Heart left ventricle (tissue), 16 donors: ENCODE measurements around the gene SYNE4. TPM values are rescaled to one million over a fixed set of nuclear protein-coding genes. Genes with fewer than 3 reads are reported as not detected.
"Not testable (repeated sequence)": the region's sequence is repeated elsewhere in the genome, so short reads cannot be mapped to it uniquely, and the experiment has no call there.

Experiments used
- ATAC-seq, 4 donors: fragments of 200-7000 bp; cut with Tn5 transposase; one replicate each; pipeline ENCODE4 v1.9.1; 2020 to 2022; ENCODE audit warnings: moderate library complexity in 4 of 4, mild to moderate bottlenecking in 3 of 4, moderate number of reproducible peaks in 1 of 4
- DNase-seq, 5 donors: peaks; one replicate each; pipeline ENCODE4 v3.0.0-alpha.2; 2020
- H3K27ac ChIP-seq, 12 donors: fragments of 200-600 bp; sonication (generic) in 4 of 12; one replicate each; pipeline versions ENCODE4 v1.5.0 to v1.8.0; 2016 to 2022; ENCODE audit warnings: mild to moderate bottlenecking in 2 of 12
- H3K27me3 ChIP-seq, 9 donors: fragments of 200-600 bp; sonication (generic) in 2 of 9; one replicate each; pipeline versions ENCODE4 v1.5.1 to v1.8.0; 2016 to 2022; ENCODE audit warnings: mild to moderate bottlenecking in 3 of 9
- H3K36me3 ChIP-seq, 9 donors: fragments of 200-600 bp; sonication (generic) in 2 of 9; one replicate each; pipeline versions ENCODE4 v1.5.0 to v1.8.0; 2018 to 2022; ENCODE audit warnings: mild to moderate bottlenecking in 2 of 9
- H3K4me1 ChIP-seq, 12 donors: fragments of 200-600 bp; sonication (generic) in 4 of 12; one replicate each; pipeline versions ENCODE4 v1.5.0 to v1.8.0; 2016 to 2022; ENCODE audit warnings: mild to moderate bottlenecking in 3 of 12
- H3K4me3 ChIP-seq, 12 donors: fragments of 200-600 bp; sonication (generic) in 4 of 12; one replicate each; pipeline versions ENCODE4 v1.5.0 to v1.8.0; 2017 to 2022; ENCODE audit warnings: mild to moderate bottlenecking in 9 of 12, moderate library complexity in 4 of 12
- H3K9me3 ChIP-seq, 12 donors: fragments of 200-600 bp; sonication (generic) in 4 of 12; one replicate each; pipeline versions ENCODE4 v1.5.0 to v1.8.0; 2016 to 2022; ENCODE audit warnings: mild to moderate bottlenecking in 1 of 12
- POLR2A ChIP-seq, 2 donors: fragments of 450-650 bp; IDR thresholded peaks; one replicate each; pipeline ENCODE4 v1.6.1; 2017; ENCODE audit warnings: antibody characterized with exemption in 2 of 2, mild to moderate bottlenecking in 2 of 2, moderate library complexity in 2 of 2
- WGBS, 4 donors: extraction: QIAGEN DNeasy Blood & Tissue Kit in 2 of 4; methylation state at CpG; one replicate each; pipeline versions ENCODE4 v1.1.5 to v1.1.7; 2013 to 2018; 5-methylcytosine and 5-hydroxymethylcytosine counted together
- intact Hi-C, 10 donors: fragments of 100-400 bp; cut with DNase I; formaldehyde crosslinking; loops; one replicate each; pipeline versions ENCODE4 v1.11.1 to v1.14.2; 2022
- polyA plus RNA-seq, 2 donors: library from polyadenylated mRNA; stranded (reverse); fragments of 200-250 nt; gene quantifications; one replicate each; pipeline ENCODE4 v1.2.3, GENCODE V29; 2013
- total RNA-seq, 9 donors: library from RNA; depleted of rRNA in 2 of 9; stranded (reverse); fragments of >200 nt in 2 of 9; fragmentation: NEBNext Ultra II Directional in 3 of 9; extraction: Animal tissue kit (Norgen Biotek cat#: 25700) in 3 of 9; gene quantifications; one replicate each; pipeline versions ENCODE4 v1.1.0 to v1.2.4, GENCODE V29; 2016 to 2023
- TF ChIP-seq, protein P1 (sequence below), 12 donors: fragments of 200-600 bp; sonication (generic) in 4 of 12; IDR thresholded peaks; one replicate each; pipeline versions ENCODE4 v1.5.0 to v1.8.0; 2018 to 2022; ENCODE audit warnings: antibody characterized with exemption in 12 of 12, mild to moderate bottlenecking in 5 of 12
- donor health status: ischemic (EF 13 %, LVEDD 7.1; RV severe dilation, severe dysfunction).
- donor health status: healthy with polysubstance abuse.
- donor health status: DM: no; HTN: yes; CAD: no.
- donor health status: DM: no; HTN: no; CAD: no.
- donor health status: ischemic (EF 25% LVEDD 6.9; RV normal size, moderate dysfunction).
- donor health status: ischemic (EF 25% LVEDD 5.7; RV mildly dilated, moderate dysfunction).
- donor health status: healthy.
- donor health status: DM: yes; HTN: yes; CAD: no.
- donor health status: ischemic (EF 35%, LVEDD 5.7; RV mildly dilated, moderate dysfunction).
- donor health status: nonischemic (EF 11% LVEDD 7.7; RV severe dilation, severe dysfunction).
- donor health status: DM: yes; HTN: yes; CAD: no.
- donor health status: PGD.
- donor health status: ischemic (EF 29% LVEDD 5.4; RV normal size, mild dysfunction).
- donor health status: nonischemic (EF 23%, LVEDD 6.1; RV moderate dilation, normal function).

SYNE4 gene
- total and polyA plus RNA-seq, 11 donors: 0.12 to 0.50 (median 0.17) TPM; not detected in 4

DNA sequence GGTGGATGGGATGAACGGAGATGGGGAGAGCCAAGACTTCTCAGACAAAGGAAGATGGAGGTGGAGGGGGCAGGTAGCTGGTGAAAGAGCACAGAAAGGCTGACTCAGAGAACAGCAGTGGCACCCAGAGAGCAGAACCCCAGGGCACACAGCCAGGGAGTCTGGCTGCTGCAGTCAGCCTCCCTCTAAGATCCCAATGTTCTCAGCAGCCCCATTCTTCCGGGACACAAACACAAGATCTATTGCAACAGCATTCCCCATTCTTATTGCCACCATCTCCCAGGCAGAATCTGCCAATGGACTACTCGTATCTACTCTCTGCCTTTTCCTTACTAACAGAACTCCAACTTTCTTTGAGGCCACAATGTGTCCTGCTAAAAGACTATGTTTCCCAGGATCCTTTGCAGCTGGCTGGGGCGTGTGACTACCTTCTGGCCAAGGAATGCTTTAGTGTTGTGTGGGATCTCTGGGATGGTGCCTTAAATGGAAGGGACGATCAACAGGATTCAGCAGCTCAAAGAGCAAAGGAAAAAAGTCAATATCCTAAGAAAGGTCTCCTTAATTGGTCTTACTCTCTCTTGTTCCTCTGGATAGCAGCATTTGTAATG lies 37.9 kb upstream of the SYNE4 start:
- no peak for ATAC-seq
- no peaks in the 10 kb centered on the region for H3K27me3 ChIP-seq
- intact Hi-C loops: no loop called here
- 89 to 95% (median 92%) methylated on average over 5 of the region's 5 CpGs for WGBS, 4 donors
- H3K4me3 ChIP-seq: no peak overlapping the region
- TF ChIP-seq POLR2A (IDR thresholded peaks at IDR 0.05): no peak
- TF ChIP-seq, protein P1, sequence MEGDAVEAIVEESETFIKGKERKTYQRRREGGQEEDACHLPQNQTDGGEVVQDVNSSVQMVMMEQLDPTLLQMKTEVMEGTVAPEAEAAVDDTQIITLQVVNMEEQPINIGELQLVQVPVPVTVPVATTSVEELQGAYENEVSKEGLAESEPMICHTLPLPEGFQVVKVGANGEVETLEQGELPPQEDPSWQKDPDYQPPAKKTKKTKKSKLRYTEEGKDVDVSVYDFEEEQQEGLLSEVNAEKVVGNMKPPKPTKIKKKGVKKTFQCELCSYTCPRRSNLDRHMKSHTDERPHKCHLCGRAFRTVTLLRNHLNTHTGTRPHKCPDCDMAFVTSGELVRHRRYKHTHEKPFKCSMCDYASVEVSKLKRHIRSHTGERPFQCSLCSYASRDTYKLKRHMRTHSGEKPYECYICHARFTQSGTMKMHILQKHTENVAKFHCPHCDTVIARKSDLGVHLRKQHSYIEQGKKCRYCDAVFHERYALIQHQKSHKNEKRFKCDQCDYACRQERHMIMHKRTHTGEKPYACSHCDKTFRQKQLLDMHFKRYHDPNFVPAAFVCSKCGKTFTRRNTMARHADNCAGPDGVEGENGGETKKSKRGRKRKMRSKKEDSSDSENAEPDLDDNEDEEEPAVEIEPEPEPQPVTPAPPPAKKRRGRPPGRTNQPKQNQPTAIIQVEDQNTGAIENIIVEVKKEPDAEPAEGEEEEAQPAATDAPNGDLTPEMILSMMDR (IDR thresholded peaks at IDR 0.05): no peak
- DNase-seq: no peak
- H3K4me1 ChIP-seq: peaks cover 0 to 6% (median 0%) of the 10 kb centered on the region in 12 donors
- H3K27ac ChIP-seq: peak overlapping the region in 1 of 12 donors; percentile 64
- H3K9me3 ChIP-seq: no peaks in the 10 kb centered on the region
- H3K36me3 ChIP-seq: no peaks in the 10 kb centered on the region

DNA sequence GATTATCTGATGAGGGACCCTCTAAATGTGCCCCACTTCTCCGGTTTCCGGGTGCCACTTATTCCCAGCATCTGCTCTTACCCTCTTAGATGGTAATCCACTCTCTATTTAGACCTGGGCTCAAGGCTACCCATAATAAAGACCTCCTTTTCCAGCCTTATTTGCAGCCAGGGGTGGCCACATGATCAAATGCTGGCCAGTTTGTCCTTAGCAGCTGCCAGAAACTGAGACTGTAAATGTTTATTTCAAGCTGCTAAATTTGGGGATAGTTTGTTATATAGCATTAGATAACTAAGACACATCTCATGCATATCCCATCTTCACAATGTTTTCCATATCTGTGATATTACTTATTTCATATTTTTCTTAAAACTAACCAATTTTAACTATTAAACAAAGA lies 35.3 kb upstream of the SYNE4 start:
- intact Hi-C loops: no loop called here
- H3K4me3 ChIP-seq: no peak overlapping the region
- peaks cover 0 to 7% (median 0%) of the 10 kb centered on the region in 12 donors for H3K4me1 ChIP-seq
- H3K9me3 ChIP-seq: no peaks in the 10 kb centered on the region
- no peak for DNase-seq
- H3K36me3 ChIP-seq: peaks cover 0 to 6% (median 4%) of the 10 kb centered on the region in 9 donors
- no peaks in the 10 kb centered on the region for H3K27me3 ChIP-seq
- TF ChIP-seq, protein P1 (IDR thresholded peaks at IDR 0.05): no peak
- no peak for TF ChIP-seq POLR2A (IDR thresholded peaks at IDR 0.05)
- H3K27ac ChIP-seq: peak overlapping the region in 1 of 12 donors; percentile 64
- ATAC-seq: no peak
- WGBS, 4 donors: 84 to 97% (median 94%) methylated on average over 2 of the region's 2 CpGs

DNA sequence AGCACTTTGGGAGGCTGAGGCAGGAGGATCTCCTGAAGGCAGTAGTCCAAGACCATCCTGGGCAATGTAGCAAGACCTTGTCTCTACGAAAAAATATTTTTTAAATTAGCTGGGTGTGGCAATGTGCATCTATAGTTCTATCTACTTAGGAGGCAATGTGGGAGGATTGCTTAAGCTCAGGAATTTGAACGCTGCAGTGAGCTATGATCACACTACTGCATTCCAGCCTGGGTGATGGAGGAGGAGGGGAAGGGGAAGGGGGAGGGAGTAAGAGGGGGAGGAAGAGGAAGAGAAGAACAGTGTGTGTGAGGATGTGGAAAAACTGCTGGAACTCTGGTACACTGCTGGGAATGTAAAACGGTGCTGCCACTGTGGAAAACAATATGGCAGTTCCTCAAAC lies 33.2 kb upstream of the SYNE4 start:
- peaks cover 0 to 7% (median 0%) of the 10 kb centered on the region in 12 donors for H3K4me1 ChIP-seq
- H3K9me3 ChIP-seq: no peaks in the 10 kb centered on the region
- no peak for DNase-seq
- intact Hi-C loops: no loop called here
- no peak overlapping the region for H3K4me3 ChIP-seq
- H3K36me3 ChIP-seq: peaks cover 0 to 19% (median 8%) of the 10 kb centered on the region in 9 donors
- 18 to 25% (median 20%) methylated on average over 3 of the region's 3 CpGs for WGBS, 4 donors
- TF ChIP-seq, protein P1 (IDR thresholded peaks at IDR 0.05): no peak
- no peak for TF ChIP-seq POLR2A (IDR thresholded peaks at IDR 0.05)
- no peaks in the 10 kb centered on the region for H3K27me3 ChIP-seq
- ATAC-seq: peak in 3 of 4 donors; percentile 42 to 70 (median 64)
- peak overlapping the region in 1 of 12 donors; percentile 64 for H3K27ac ChIP-seq

DNA sequence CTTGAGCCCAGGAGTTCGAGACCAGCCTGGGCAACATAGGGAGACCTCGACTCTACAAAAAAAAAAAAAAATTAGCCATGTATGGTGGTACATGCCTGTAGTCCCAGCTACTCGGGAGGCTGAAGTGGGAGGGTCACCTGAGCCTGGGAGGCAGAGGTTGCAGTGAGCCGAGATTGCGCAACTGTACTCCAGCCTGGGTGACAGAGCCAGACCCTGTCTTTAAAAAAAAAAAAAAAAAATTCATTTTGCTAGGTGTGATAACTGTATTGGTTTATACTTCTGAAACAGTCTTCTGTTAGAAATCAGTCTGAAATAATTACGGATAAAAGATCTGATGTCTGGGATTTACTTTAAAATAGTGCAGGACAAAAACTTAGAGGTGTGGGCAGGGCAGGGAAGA lies 32.5 kb upstream of the SYNE4 start:
- H3K4me3 ChIP-seq, H3K4me1 ChIP-seq, intact Hi-C loops, ATAC-seq, DNase-seq, H3K27me3 ChIP-seq, H3K9me3 ChIP-seq: not testable (repeated sequence)
- H3K27ac ChIP-seq: peak overlapping the region in 1 of 12 donors; percentile 64
- H3K36me3 ChIP-seq: peaks cover 0 to 19% (median 8%) of the 10 kb centered on the region in 9 donors
- WGBS, 4 donors: 91 to 94% (median 92%) methylated on average over 6 of the region's 6 CpGs

DNA sequence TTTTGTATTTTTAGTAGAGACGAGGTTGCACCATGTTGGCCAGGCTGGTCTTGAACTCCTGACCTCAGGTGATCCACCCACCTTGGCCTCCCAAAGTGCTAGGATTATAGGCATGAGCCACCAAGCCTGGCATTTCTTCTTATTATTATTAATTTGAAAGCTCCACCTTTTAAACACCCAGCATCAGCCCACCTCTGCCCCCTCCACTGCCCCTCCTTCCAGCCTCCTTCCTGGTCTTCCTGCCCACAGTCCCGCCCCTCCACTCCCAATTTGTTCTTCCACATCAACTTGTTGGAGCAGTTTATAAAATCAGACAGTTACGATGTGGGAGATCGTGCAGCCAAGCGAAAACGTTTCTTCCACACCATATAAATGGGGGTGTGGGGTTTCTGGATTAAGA lies 31.9 kb upstream of the SYNE4 start:
- H3K9me3 ChIP-seq: no peaks in the 10 kb centered on the region
- DNase-seq: no peak
- H3K4me3 ChIP-seq: no peak overlapping the region
- TF ChIP-seq POLR2A (IDR thresholded peaks at IDR 0.05): no peak
- TF ChIP-seq, protein P1 (IDR thresholded peaks at IDR 0.05): no peak
- peak overlapping the region in 1 of 12 donors; percentile 64 for H3K27ac ChIP-seq
- intact Hi-C loops: no loop called here
- H3K4me1 ChIP-seq: peaks cover 0 to 7% (median 0%) of the 10 kb centered on the region in 12 donors
- no peak for ATAC-seq
- H3K36me3 ChIP-seq: peaks cover 0 to 19% (median 8%) of the 10 kb centered on the region in 9 donors
- 88 to 92% (median 90%) methylated on average over 6 of the region's 6 CpGs for WGBS, 4 donors
- H3K27me3 ChIP-seq: no peaks in the 10 kb centered on the region
